Measurements from ENCODE around the gene GRPEL1.

DNA sequence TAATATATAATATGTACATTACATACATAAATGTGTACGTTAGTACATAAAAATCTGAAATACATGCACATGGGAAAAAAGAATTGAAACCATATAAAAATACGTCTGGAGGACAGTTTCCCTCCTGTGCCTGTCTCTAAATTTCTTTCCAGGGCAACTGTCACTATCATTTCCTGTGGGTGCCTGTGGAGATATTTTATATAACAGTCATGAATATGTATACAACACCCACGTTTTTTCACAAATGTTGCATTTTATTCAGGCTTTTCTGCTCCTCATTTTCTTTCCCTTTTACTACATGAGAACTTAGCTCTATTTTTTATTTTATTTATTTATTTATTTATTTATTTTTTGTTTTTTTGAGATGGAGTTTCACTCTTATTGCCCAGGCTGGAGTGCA, 24.2 kb upstream of the GRPEL1 start:
- TF ChIP-seq TAF1 (IDR thresholded peaks at IDR 0.05; ENCODE audit: borderline replicate concordance, insufficient read depth, low read length): no peak
- TF ChIP-seq POLR2AphosphoS5 (IDR thresholded peaks at IDR 0.05; ENCODE audit: low read depth, low read length): no peak
- TF ChIP-seq, protein P1, sequence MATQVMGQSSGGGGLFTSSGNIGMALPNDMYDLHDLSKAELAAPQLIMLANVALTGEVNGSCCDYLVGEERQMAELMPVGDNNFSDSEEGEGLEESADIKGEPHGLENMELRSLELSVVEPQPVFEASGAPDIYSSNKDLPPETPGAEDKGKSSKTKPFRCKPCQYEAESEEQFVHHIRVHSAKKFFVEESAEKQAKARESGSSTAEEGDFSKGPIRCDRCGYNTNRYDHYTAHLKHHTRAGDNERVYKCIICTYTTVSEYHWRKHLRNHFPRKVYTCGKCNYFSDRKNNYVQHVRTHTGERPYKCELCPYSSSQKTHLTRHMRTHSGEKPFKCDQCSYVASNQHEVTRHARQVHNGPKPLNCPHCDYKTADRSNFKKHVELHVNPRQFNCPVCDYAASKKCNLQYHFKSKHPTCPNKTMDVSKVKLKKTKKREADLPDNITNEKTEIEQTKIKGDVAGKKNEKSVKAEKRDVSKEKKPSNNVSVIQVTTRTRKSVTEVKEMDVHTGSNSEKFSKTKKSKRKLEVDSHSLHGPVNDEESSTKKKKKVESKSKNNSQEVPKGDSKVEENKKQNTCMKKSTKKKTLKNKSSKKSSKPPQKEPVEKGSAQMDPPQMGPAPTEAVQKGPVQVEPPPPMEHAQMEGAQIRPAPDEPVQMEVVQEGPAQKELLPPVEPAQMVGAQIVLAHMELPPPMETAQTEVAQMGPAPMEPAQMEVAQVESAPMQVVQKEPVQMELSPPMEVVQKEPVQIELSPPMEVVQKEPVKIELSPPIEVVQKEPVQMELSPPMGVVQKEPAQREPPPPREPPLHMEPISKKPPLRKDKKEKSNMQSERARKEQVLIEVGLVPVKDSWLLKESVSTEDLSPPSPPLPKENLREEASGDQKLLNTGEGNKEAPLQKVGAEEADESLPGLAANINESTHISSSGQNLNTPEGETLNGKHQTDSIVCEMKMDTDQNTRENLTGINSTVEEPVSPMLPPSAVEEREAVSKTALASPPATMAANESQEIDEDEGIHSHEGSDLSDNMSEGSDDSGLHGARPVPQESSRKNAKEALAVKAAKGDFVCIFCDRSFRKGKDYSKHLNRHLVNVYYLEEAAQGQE (IDR thresholded peaks at IDR 0.05; ENCODE audit: insufficient read depth in 1 of 2, low read depth in 2 of 2, low read length in 2 of 2): no peak
- TF ChIP-seq SIN3A (IDR thresholded peaks at IDR 0.05; ENCODE audit: borderline replicate concordance, insufficient read depth, low read length): no peak
- no peak for TF ChIP-seq FOXP2 (optimal IDR thresholded peaks at IDR 0.05; ENCODE audit: borderline replicate concordance, extremely low read depth, extremely low read length, insufficient read depth)
